ENCODE data around the gene NRG3.

GRCh38 chr10:82335831-82336230, 460.8 kb downstream of the NRG3 start:
- TF ChIP-seq CTCF (IDR thresholded peaks at IDR 0.05) (no peak), POLR2A (IDR thresholded peaks at IDR 0.05) (no peak)
